ENCODE results near the gene ATF1. TPM values are rescaled to one million over a fixed set of nuclear protein-coding genes. Genes with fewer than 3 reads are reported as not detected.

ATF1 gene
- total and polyA plus RNA-seq, 4 donors, result 7.7 to 54.1 (median 22.3) TPM

GRCh38 chr12:50742776-50743175, 21.1 kb upstream of the ATF1 start:
- H3K36me3 ChIP-seq (ENCODE audit: control insufficient read depth in 4 of 4, insufficient read depth in 4 of 4, low read length in 4 of 4), result peaks cover 20 to 56% (median 46%) of the 10 kb centered on the region in 4 donors
- no peak overlapping the region for H3K9ac ChIP-seq (ENCODE audit: insufficient read depth in 1 of 2, low read length in 2 of 2)
- TF ChIP-seq CTCF (IDR thresholded peaks at IDR 0.05; ENCODE audit: control extremely low read depth, extremely low read depth), result no peak
- no peaks in the 10 kb centered on the region for H3K27me3 ChIP-seq (ENCODE audit: control insufficient read depth in 3 of 3, insufficient read depth in 3 of 3, low read length in 2 of 3)
- H3K4me3 ChIP-seq, result no peak overlapping the region
- 77 to 94% methylated on average over 7 of the region's 7 CpGs for WGBS, 2 donors
- no peak overlapping the region for H3K27ac ChIP-seq (ENCODE audit: low read depth in 1 of 2, low read length in 1 of 2)
- no peaks in the 10 kb centered on the region for H3K4me1 ChIP-seq (ENCODE audit: control insufficient read depth in 5 of 5, insufficient read depth in 5 of 5, low read length in 5 of 5)
- H3K9me3 ChIP-seq (ENCODE audit: control insufficient read depth in 4 of 4, insufficient read depth in 3 of 4, low read length in 3 of 4), result no peaks in the 10 kb centered on the region
- no peak for DNase-seq
- ATAC-seq (ENCODE audit: insufficient read depth, low FRiP score), result no peak

GRCh38 chr12:50745861-50746260, 18.0 kb upstream of the ATF1 start:
- Histone ChIP-seq H3K9me3 (ENCODE audit: control insufficient read depth in 4 of 4, insufficient read depth in 3 of 4, low read length in 3 of 4) (no peaks in the 10 kb centered on the region), H3K9ac (ENCODE audit: insufficient read depth in 1 of 2, low read length in 2 of 2) (no peak overlapping the region), H3K27ac (ENCODE audit: low read depth in 1 of 2, low read length in 1 of 2) (no peak overlapping the region), H3K4me3 (no peak overlapping the region), H3K27me3 (ENCODE audit: control insufficient read depth in 3 of 3, insufficient read depth in 3 of 3, low read length in 2 of 3) (no peaks in the 10 kb centered on the region), H3K36me3 (ENCODE audit: control insufficient read depth in 4 of 4, insufficient read depth in 4 of 4, low read length in 4 of 4) (peaks cover 26 to 54% (median 33%) of the 10 kb centered on the region in 4 donors), H3K4me1 (ENCODE audit: control insufficient read depth in 5 of 5, insufficient read depth in 5 of 5, low read length in 5 of 5) (no peaks in the 10 kb centered on the region)
- DNase-seq (no peak), ATAC-seq (ENCODE audit: insufficient read depth, low FRiP score) (peak; percentile 41)
- 35 to 65% methylated on average over 4 of the region's 4 CpGs for WGBS, 2 donors
- no peak for TF ChIP-seq CTCF (IDR thresholded peaks at IDR 0.05; ENCODE audit: control extremely low read depth, extremely low read depth)

GRCh38 chr12:50746431-50746830, 17.5 kb upstream of the ATF1 start:
- H3K36me3 ChIP-seq (ENCODE audit: control insufficient read depth in 4 of 4, insufficient read depth in 4 of 4, low read length in 4 of 4), result peaks cover 22 to 48% (median 28%) of the 10 kb centered on the region in 4 donors
- H3K4me1 ChIP-seq (ENCODE audit: control insufficient read depth in 5 of 5, insufficient read depth in 5 of 5, low read length in 5 of 5), result no peaks in the 10 kb centered on the region
- ATAC-seq (ENCODE audit: insufficient read depth, low FRiP score) (no peak), DNase-seq (no peak)
- H3K27ac ChIP-seq (ENCODE audit: low read depth in 1 of 2, low read length in 1 of 2), result no peak overlapping the region
- no peaks in the 10 kb centered on the region for H3K27me3 ChIP-seq (ENCODE audit: control insufficient read depth in 3 of 3, insufficient read depth in 3 of 3, low read length in 2 of 3)
- no peaks in the 10 kb centered on the region for H3K9me3 ChIP-seq (ENCODE audit: control insufficient read depth in 4 of 4, insufficient read depth in 3 of 4, low read length in 3 of 4)
- no peak overlapping the region for H3K9ac ChIP-seq (ENCODE audit: insufficient read depth in 1 of 2, low read length in 2 of 2)
- TF ChIP-seq CTCF (IDR thresholded peaks at IDR 0.05; ENCODE audit: control extremely low read depth, extremely low read depth), result no peak
- H3K4me3 ChIP-seq, result no peak overlapping the region
- WGBS, 2 donors, result 71 to 91% methylated on average over 3 of the region's 3 CpGs

- H3K4me3 ChIP-seq, result no peak overlapping the region
- 74 to 89% methylated on average over 1 of the region's 1 CpG for WGBS, 2 donors
- H3K27ac ChIP-seq (ENCODE audit: low read depth in 1 of 2, low read length in 1 of 2), result no peak overlapping the region
- DNase-seq, result no peak
- peaks cover 19 to 43% (median 24%) of the 10 kb centered on the region in 4 donors for H3K36me3 ChIP-seq (ENCODE audit: control insufficient read depth in 4 of 4, insufficient read depth in 4 of 4, low read length in 4 of 4)
- no peak overlapping the region for H3K9ac ChIP-seq (ENCODE audit: insufficient read depth in 1 of 2, low read length in 2 of 2)
- H3K4me1 ChIP-seq (ENCODE audit: control insufficient read depth in 5 of 5, insufficient read depth in 5 of 5, low read length in 5 of 5), result no peaks in the 10 kb centered on the region
- H3K27me3 ChIP-seq (ENCODE audit: control insufficient read depth in 3 of 3, insufficient read depth in 3 of 3, low read length in 2 of 3), result no peaks in the 10 kb centered on the region
- ATAC-seq (ENCODE audit: insufficient read depth, low FRiP score), result no peak
- H3K9me3 ChIP-seq (ENCODE audit: control insufficient read depth in 4 of 4, insufficient read depth in 3 of 4, low read length in 3 of 4), result no peaks in the 10 kb centered on the region
- no peak for TF ChIP-seq CTCF (IDR thresholded peaks at IDR 0.05; ENCODE audit: control extremely low read depth, extremely low read depth)
Observed at GRCh38 chr12:50747817-50748216, 16.1 kb upstream of the ATF1 start.
